Type B pancreatic cell (in vitro differentiated cells): ENCODE data around the gene ARHGEF6. TPM values are rescaled to one million over a fixed set of nuclear protein-coding genes. Genes with fewer than 3 reads are reported as not detected.

Source experiments
- DNase-seq: peaks from one replicate; pipeline ENCODE4 v3.0.0; 2021; ENCODE audit warnings: mixed read lengths; ENCODE audit not compliant: unreplicated experiment; ENCODE audit errors: extremely low spot score
- H3K27ac Mint-ChIP-seq: 2 replicates; pipeline ENCODE4 v1.8.0; 2021; ENCODE audit warnings: mild to moderate bottlenecking, mixed read lengths
- H3K27me3 Mint-ChIP-seq: 2 replicates; pipeline ENCODE4 v1.8.0; 2021; ENCODE audit warnings: mixed read lengths
- H3K36me3 Mint-ChIP-seq: 2 replicates; pipeline ENCODE4 v1.8.0; 2021; ENCODE audit warnings: mixed read lengths
- H3K4me1 Mint-ChIP-seq: one replicate; pipeline ENCODE4 v1.8.0; 2021; ENCODE audit warnings: mixed read lengths; ENCODE audit not compliant: unreplicated experiment
- H3K4me3 Mint-ChIP-seq: 2 replicates; pipeline ENCODE4 v1.8.0; 2021; ENCODE audit warnings: mild to moderate bottlenecking, mixed read lengths
- H3K9me3 Mint-ChIP-seq: 2 replicates; pipeline ENCODE4 v1.8.0; 2021; ENCODE audit warnings: mixed read lengths
- CTCF ChIP-seq: fragments of 200-600 bp; sonication (generic); conservative IDR thresholded peaks from 2 replicates; pipeline ENCODE4 v1.5.0; 2021; ENCODE audit warnings: antibody characterized with exemption, mild to moderate bottlenecking
- total RNA-seq: library from RNA; stranded (reverse); gene quantifications from 2 replicates; pipeline ENCODE4 v1.2.1, GENCODE V29; 2021; ENCODE audit warnings: low replicate concordance

The ARHGEF6 gene
- total RNA-seq, 1 donor from 2014 or later = 3.8 TPM

GRCh38 chrX:136752796-136753195 lies 27.9 kb downstream of the ARHGEF6 start:
- Mint-ChIP-seq H3K4me3 (no peak overlapping the region), H3K36me3 (no peaks in the 10 kb centered on the region), H3K9me3 (no peaks in the 10 kb centered on the region), H3K27me3 (no peaks in the 10 kb centered on the region), H3K27ac (no peak overlapping the region), H3K4me1 (peaks cover 3% of the 10 kb centered on the region)
- no peak for TF ChIP-seq CTCF
- no peak for DNase-seq

GRCh38 chrX:136752346-136752745 lies 28.4 kb downstream of the ARHGEF6 start:
- Mint-ChIP-seq H3K4me1 (peaks cover 3% of the 10 kb centered on the region), H3K36me3 (no peaks in the 10 kb centered on the region), H3K27me3 (no peaks in the 10 kb centered on the region), H3K27ac (no peak overlapping the region), H3K9me3 (no peaks in the 10 kb centered on the region), H3K4me3 (no peak overlapping the region)
- DNase-seq = no peak
- TF ChIP-seq CTCF = no peak

GRCh38 chrX:136750364-136750763 lies 30.4 kb downstream of the ARHGEF6 start:
- no peaks in the 10 kb centered on the region for H3K27me3 Mint-ChIP-seq
- TF ChIP-seq CTCF = no peak
- H3K36me3 Mint-ChIP-seq = no peaks in the 10 kb centered on the region
- H3K9me3 Mint-ChIP-seq = no peaks in the 10 kb centered on the region
- no peak overlapping the region for H3K27ac Mint-ChIP-seq
- DNase-seq = no peak
- no peak overlapping the region for H3K4me3 Mint-ChIP-seq
- H3K4me1 Mint-ChIP-seq = peaks cover 6% of the 10 kb centered on the region

GRCh38 chrX:136747003-136747986 lies 33.4 kb downstream of the ARHGEF6 start:
- H3K27ac Mint-ChIP-seq = no peak overlapping the region
- H3K36me3 Mint-ChIP-seq = no peaks in the 10 kb centered on the region
- no peak for TF ChIP-seq CTCF

GRCh38 chrX:136745215-136746173 lies 35.2 kb downstream of the ARHGEF6 start:
- no peak for DNase-seq
- Mint-ChIP-seq H3K4me1 (peaks cover 9% of the 10 kb centered on the region), H3K27me3 (no peaks in the 10 kb centered on the region), H3K36me3 (no peaks in the 10 kb centered on the region), H3K9me3 (no peaks in the 10 kb centered on the region), H3K27ac (no peak overlapping the region), H3K4me3 (no peak overlapping the region)
- no peak for TF ChIP-seq CTCF

More at GRCh38 chrX:136747003-136747986, 33.4 kb downstream of the ARHGEF6 start:
- Mint-ChIP-seq H3K4me1 (peaks cover 9% of the 10 kb centered on the region), H3K4me3 (no peak overlapping the region), H3K9me3 (no peaks in the 10 kb centered on the region), H3K27me3 (no peaks in the 10 kb centered on the region)
- DNase-seq = no peak
